Testis (tissue), 2 donors: Measurements from ENCODE around the gene PSENEN.

Source experiments
- POLR2A ChIP-seq: fragments of 450-650 bp; IDR thresholded peaks from one replicate; pipeline ENCODE4 v1.6.1; 2017; ENCODE audit warnings: antibody characterized with exemption, mild to moderate bottlenecking, moderate library complexity
- TF ChIP-seq, protein P1 (sequence below), 3 experiments: fragments of 450-650 bp in 2 of 3; fragments of 200-600 bp in 1 of 3; sonication (generic) in 1 of 3; IDR thresholded peaks; one replicate each; pipeline ENCODE4 v1.5.1; 2016 to 2019; ENCODE audit warnings: antibody characterized with exemption in 3 of 3, mild to moderate bottlenecking in 2 of 3, moderate library complexity in 1 of 3

DNA sequence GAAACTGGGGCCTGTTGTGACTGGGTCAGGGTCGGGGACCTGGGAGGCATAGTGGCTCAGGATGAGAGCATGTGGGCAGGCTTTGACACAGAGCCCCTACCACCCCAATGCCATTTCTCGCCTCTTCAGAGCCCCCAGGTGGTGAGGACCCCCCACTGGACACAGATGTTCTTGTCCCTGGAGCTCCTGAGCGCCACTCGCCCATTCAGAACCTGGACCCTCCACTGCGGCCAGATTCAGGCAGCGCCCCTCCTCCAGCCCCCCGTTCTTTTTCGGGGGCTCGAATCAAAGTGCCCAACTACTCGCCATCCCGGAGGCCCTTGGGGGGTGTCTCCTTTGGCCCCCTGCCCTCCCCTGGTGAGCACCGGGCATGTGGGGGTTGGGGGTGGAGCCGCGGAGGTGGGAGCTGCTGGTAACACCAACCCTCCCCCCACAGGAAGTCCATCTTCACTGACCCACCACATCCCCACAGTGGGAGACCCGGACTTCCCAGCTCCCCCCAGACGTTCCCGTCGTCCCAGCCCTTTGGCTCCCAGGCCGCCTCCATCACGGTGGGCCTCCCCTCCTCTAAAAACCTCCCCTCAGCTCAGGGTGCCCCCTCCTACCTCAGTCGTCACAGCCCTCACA, 13.6 kb upstream of the PSENEN start:
- no peak for TF ChIP-seq POLR2A
- TF ChIP-seq, protein P1, sequence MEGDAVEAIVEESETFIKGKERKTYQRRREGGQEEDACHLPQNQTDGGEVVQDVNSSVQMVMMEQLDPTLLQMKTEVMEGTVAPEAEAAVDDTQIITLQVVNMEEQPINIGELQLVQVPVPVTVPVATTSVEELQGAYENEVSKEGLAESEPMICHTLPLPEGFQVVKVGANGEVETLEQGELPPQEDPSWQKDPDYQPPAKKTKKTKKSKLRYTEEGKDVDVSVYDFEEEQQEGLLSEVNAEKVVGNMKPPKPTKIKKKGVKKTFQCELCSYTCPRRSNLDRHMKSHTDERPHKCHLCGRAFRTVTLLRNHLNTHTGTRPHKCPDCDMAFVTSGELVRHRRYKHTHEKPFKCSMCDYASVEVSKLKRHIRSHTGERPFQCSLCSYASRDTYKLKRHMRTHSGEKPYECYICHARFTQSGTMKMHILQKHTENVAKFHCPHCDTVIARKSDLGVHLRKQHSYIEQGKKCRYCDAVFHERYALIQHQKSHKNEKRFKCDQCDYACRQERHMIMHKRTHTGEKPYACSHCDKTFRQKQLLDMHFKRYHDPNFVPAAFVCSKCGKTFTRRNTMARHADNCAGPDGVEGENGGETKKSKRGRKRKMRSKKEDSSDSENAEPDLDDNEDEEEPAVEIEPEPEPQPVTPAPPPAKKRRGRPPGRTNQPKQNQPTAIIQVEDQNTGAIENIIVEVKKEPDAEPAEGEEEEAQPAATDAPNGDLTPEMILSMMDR (IDR thresholded peaks at IDR 0.05) = no peak
